Smooth muscle cell (in vitro differentiated cells): ENCODE data around the gene USF2. TPM values are rescaled to one million over a fixed set of nuclear protein-coding genes. Genes with fewer than 3 reads are reported as not detected.

Experiments
- DNase-seq: peaks from one replicate; lab custom pipeline; 2025; ENCODE audit not compliant: unreplicated experiment; lab: John Stamatoyannopoulos, UW
- H2AFZ ChIP-seq: fragments of 200-600 bp; sonication (generic); 2 replicates; pipeline ENCODE4 v1.6.0; 2016; ENCODE audit warnings: antibody characterized with exemption, low read depth, mild to moderate bottlenecking
- H3F3A ChIP-seq: fragments of 200-600 bp; sonication (generic); 2 replicates; pipeline ENCODE4 v1.6.0; 2017; ENCODE audit warnings: antibody characterized with exemption, low read depth
- H3K27ac ChIP-seq: fragments of 200-600 bp; sonication (generic); 2 replicates; pipeline ENCODE4 v1.5.1; 2016; ENCODE audit warnings: low read depth, mild to moderate bottlenecking
- H3K27me3 ChIP-seq: fragments of 200-600 bp; sonication (generic); 2 replicates; pipeline ENCODE4 v1.6.1; 2016; ENCODE audit warnings: low read depth, mild to moderate bottlenecking
- H3K36me3 ChIP-seq: fragments of 200-600 bp; sonication (generic); 2 replicates; pipeline ENCODE4 v1.5.1; 2016; ENCODE audit warnings: low read depth
- H3K4me1 ChIP-seq: fragments of 200-600 bp; sonication (generic); 2 replicates; pipeline ENCODE4 v1.5.1; 2016; ENCODE audit warnings: low read depth
- H3K4me2 ChIP-seq: fragments of 200-600 bp; sonication (generic); 2 replicates; pipeline ENCODE4 v1.6.0; 2016; ENCODE audit warnings: mild to moderate bottlenecking
- H3K4me3 ChIP-seq: fragments of 200-600 bp; sonication (generic); 2 replicates; pipeline ENCODE4 v1.5.1; 2016; ENCODE audit warnings: mild to moderate bottlenecking
- H3K79me2 ChIP-seq: fragments of 200-600 bp; sonication (generic); 2 replicates; pipeline ENCODE4 v1.6.0; 2016; ENCODE audit warnings: low read depth, mild to moderate bottlenecking
- H3K9ac ChIP-seq: fragments of 200-600 bp; sonication (generic); 2 replicates; pipeline ENCODE4 v1.6.0; 2016; ENCODE audit warnings: low read depth
- H3K9me3 ChIP-seq: fragments of 200-600 bp; sonication (generic); replicated peaks from 2 replicates; pipeline ENCODE4 v1.5.1; 2016; ENCODE audit warnings: low read depth
- H4K20me1 ChIP-seq: fragments of 200-600 bp; sonication (generic); 2 replicates; pipeline ENCODE4 v1.6.0; 2016; ENCODE audit warnings: low read depth
- CTCF ChIP-seq: fragments of 200-600 bp; sonication (generic); IDR thresholded peaks from 2 replicates; pipeline ENCODE4 v1.5.1; 2017; ENCODE audit warnings: borderline replicate concordance, mild to moderate bottlenecking, antibody characterized with exemption; ENCODE audit not compliant: insufficient read depth, poor library complexity, severe bottlenecking
- WGBS: methylation state at CpG from one replicate; pipeline ENCODE4 v1.1.7; 2016; ENCODE audit warnings: low lambda C conversion rate; 5-methylcytosine and 5-hydroxymethylcytosine counted together
- polyA plus RNA-seq: library from polyadenylated mRNA; unstranded; fragments of >200 nt; fragmentation: Nextera tagmentation; extraction: Ambion mirVana; gene quantifications from 2 replicates; pipeline ENCODE4 v1.2.1, GENCODE V29; 2016
- total RNA-seq: library from RNA; depleted of rRNA; stranded (reverse); fragments of >200 nt; gene quantifications from 2 replicates; pipeline ENCODE4 v1.2.3, GENCODE V29; 2014

The USF2 gene
- total and polyA plus RNA-seq, 2 experiments from 2014 or later = 20.0 to 34.4 TPM

DNA sequence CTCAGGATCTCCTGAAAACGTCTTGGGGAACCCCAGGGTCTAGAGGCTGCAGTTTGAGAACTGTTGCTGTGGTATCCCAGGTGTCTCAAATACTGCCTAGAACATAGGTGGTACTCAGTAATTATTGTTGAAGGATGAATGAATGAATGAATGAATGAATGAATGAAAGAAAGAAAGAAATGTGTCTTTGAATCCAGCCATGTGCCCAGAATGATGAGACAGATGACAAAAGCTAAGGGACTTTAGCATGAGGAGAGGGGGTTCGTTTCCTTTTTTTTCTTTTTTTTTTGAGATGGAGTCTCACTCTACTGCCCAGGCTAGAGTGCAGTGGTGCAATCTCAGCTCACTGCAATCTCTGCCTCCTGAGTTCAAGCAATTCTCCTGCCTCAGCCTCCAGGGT is 12.2 kb upstream of the USF2 start:
- no peak overlapping the region for H2AFZ ChIP-seq
- no peak overlapping the region for H3K27ac ChIP-seq
- H3K4me1 ChIP-seq = no peaks in the 10 kb centered on the region
- TF ChIP-seq CTCF = no peak
- no peaks in the 10 kb centered on the region for H3F3A ChIP-seq
- no peaks in the 10 kb centered on the region for H3K79me2 ChIP-seq
- H3K27me3 ChIP-seq = no peaks in the 10 kb centered on the region
- no peak for DNase-seq
- H3K9ac ChIP-seq = no peak overlapping the region
- H3K4me3 ChIP-seq = no peak overlapping the region
- WGBS = 91% methylated on average over 2 of the region's 2 CpGs
- H3K4me2 ChIP-seq = no peak overlapping the region
- no peaks in the 10 kb centered on the region for H3K36me3 ChIP-seq
- H4K20me1 ChIP-seq = no peaks in the 10 kb centered on the region
- no peaks in the 10 kb centered on the region for H3K9me3 ChIP-seq

DNA sequence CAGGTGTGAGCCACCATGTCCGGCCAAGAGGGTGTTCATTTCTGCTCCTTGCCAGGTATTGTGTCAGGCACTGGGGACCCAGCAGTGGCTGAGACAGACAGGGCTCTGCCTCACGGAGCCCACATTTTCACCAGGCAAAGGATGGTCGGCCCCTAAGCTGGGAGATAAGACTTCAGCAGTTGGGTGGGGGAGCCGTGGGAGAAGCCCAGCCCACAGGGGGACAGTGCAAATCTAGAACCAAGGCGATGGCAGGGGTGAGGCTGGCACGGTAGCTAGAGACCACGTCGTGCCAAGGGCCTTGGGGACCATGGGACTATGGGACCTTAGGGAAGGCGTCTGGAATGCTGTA is 11.7 kb upstream of the USF2 start:
- no peaks in the 10 kb centered on the region for H3K27me3 ChIP-seq
- TF ChIP-seq CTCF = no peak
- H3F3A ChIP-seq = no peaks in the 10 kb centered on the region
- H3K4me1 ChIP-seq = no peaks in the 10 kb centered on the region
- H3K4me3 ChIP-seq = no peak overlapping the region
- H3K27ac ChIP-seq = no peak overlapping the region
- H3K36me3 ChIP-seq = no peaks in the 10 kb centered on the region
- WGBS = 95% methylated on average over 9 of the region's 9 CpGs
- no peaks in the 10 kb centered on the region for H3K79me2 ChIP-seq
- no peak for DNase-seq
- no peaks in the 10 kb centered on the region for H3K9me3 ChIP-seq
- no peak overlapping the region for H2AFZ ChIP-seq
- no peaks in the 10 kb centered on the region for H4K20me1 ChIP-seq
- no peak overlapping the region for H3K9ac ChIP-seq
- H3K4me2 ChIP-seq = no peak overlapping the region

- H3K9me3 ChIP-seq = no peaks in the 10 kb centered on the region
- TF ChIP-seq CTCF = no peak
- WGBS = 90% methylated on average over 10 of the region's 10 CpGs
- H3K27ac ChIP-seq = no peak overlapping the region
- no peaks in the 10 kb centered on the region for H4K20me1 ChIP-seq
- H3K9ac ChIP-seq = no peak overlapping the region
- H2AFZ ChIP-seq = no peak overlapping the region
- no peak overlapping the region for H3K4me3 ChIP-seq
- no peaks in the 10 kb centered on the region for H3K36me3 ChIP-seq
- peaks cover 9% of the 10 kb centered on the region for H3F3A ChIP-seq
- no peak overlapping the region for H3K4me2 ChIP-seq
- no peaks in the 10 kb centered on the region for H3K79me2 ChIP-seq
- H3K27me3 ChIP-seq = no peaks in the 10 kb centered on the region
- no peaks in the 10 kb centered on the region for H3K4me1 ChIP-seq
- no peak for DNase-seq
Measured at GRCh38 chr19:35260694-35261304, 8.0 kb upstream of the USF2 start.

DNA sequence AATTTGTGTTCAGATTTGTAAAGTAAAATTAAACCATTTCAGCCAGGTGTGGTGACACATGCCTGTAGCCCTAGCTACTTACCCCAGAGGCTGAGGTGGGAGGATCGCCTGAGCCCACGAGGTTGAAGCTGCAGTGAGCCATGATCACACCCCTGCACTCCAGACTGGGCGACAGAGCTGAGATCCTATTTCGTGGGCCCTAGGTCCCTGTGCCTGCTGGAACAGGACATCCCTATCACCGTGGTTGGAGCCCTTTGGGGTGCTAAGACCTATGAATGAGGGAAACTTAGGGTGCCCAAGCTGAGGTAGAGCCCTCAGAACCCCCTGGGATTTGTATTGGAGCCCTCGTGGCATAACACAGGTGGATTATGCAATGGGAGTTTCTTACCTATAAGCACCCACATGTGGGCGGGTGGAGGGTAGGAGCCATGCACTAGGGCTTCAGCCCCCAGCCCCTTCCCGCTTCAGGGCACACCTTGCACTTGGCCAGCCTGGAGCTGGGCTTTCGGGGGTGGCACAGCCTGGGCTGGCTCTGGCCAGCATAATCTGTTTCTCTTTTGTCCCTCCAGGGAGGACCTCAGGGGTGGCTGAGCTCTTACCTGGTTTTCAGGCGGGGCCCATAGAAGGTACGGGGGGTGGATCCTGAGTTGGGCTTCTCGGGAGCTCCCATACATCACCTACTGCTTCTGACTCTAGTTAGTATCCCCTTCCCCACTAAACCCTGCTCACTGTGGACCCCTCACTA is 7.2 kb upstream of the USF2 start:
- peaks cover 17% of the 10 kb centered on the region for H3F3A ChIP-seq
- H3K4me1 ChIP-seq = no peaks in the 10 kb centered on the region
- no peaks in the 10 kb centered on the region for H3K27me3 ChIP-seq
- H3K9ac ChIP-seq = no peak overlapping the region
- no peak overlapping the region for H3K4me2 ChIP-seq
- no peaks in the 10 kb centered on the region for H3K36me3 ChIP-seq
- TF ChIP-seq CTCF = no peak
- H3K27ac ChIP-seq = no peak overlapping the region
- DNase-seq = no peak
- no peak overlapping the region for H2AFZ ChIP-seq
- WGBS = 91% methylated on average over 12 of the region's 12 CpGs
- H3K4me3 ChIP-seq = no peak overlapping the region
- H3K9me3 ChIP-seq = no peaks in the 10 kb centered on the region
- H3K79me2 ChIP-seq = no peaks in the 10 kb centered on the region
- H4K20me1 ChIP-seq = no peaks in the 10 kb centered on the region
